HFF-Myc (cell line): ENCODE data around the gene NTM.

Experiments
- DNase-seq: peaks from one replicate; pipeline ENCODE4 v3.0.0-alpha.2; 2011; ENCODE audit warnings: low read depth; ENCODE audit errors: extremely low read depth
- H3K4me3 ChIP-seq: replicated peaks from 2 replicates; pipeline ENCODE4 v1.5.1; 2011; ENCODE audit warnings: low read depth, mild to moderate bottlenecking, control low read depth, low read length
- TF ChIP-seq, protein P1 (sequence below): IDR thresholded peaks from 2 replicates; pipeline ENCODE4 v1.5.1; 2012; ENCODE audit warnings: mild to moderate bottlenecking, low read depth, low read length, control low read depth; ENCODE audit errors: missing control alignments

Gene NTM

GRCh38 chr11:131458421-131458820 is 88.0 kb downstream of the NTM start:
- DNase-seq: no peak
- TF ChIP-seq, protein P1, sequence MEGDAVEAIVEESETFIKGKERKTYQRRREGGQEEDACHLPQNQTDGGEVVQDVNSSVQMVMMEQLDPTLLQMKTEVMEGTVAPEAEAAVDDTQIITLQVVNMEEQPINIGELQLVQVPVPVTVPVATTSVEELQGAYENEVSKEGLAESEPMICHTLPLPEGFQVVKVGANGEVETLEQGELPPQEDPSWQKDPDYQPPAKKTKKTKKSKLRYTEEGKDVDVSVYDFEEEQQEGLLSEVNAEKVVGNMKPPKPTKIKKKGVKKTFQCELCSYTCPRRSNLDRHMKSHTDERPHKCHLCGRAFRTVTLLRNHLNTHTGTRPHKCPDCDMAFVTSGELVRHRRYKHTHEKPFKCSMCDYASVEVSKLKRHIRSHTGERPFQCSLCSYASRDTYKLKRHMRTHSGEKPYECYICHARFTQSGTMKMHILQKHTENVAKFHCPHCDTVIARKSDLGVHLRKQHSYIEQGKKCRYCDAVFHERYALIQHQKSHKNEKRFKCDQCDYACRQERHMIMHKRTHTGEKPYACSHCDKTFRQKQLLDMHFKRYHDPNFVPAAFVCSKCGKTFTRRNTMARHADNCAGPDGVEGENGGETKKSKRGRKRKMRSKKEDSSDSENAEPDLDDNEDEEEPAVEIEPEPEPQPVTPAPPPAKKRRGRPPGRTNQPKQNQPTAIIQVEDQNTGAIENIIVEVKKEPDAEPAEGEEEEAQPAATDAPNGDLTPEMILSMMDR: no peak
- H3K4me3 ChIP-seq: no peak overlapping the region

DNA sequence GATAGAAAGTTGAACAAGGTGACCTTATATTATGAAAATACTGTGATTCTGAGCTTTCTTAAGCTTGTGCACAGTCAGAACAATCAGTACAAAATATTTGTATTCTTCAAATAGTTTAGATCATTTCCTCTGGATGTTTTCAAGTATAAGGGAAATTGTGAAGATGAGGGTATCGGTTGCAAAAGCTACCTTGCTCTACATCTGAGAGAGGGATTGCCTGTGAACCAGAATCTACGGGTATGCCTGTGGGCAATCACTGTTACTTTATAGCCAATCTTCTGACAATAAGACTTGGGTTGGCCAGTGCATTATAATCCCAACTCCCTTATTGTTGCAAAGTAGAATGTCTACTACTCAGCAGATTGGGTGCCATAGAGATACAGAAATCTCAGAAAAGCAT is 90.5 kb downstream of the NTM start:
- no peak for DNase-seq
- TF ChIP-seq, protein P1: no peak
- H3K4me3 ChIP-seq: no peak overlapping the region

DNA sequence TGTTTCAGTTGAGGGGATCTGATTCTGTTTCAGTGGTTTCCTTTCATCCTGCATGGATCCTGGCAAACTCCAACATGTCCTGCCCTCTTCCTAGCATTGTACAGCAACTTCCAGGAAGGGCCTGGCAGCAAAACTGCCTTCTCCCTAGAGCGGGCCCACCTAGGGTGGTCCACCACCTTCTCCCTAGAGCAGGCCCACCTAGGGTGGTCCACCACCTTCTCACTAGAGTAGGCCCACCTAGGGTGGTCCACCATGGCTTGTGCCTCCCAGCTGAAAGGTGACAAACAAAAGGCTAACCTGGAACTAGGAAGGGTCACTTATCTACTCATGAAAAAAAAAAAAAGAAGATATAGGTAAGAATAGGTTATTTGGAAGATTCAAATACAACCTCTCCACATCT is 92.2 kb downstream of the NTM start:
- TF ChIP-seq, protein P1: no peak
- no peak for DNase-seq
- no peak overlapping the region for H3K4me3 ChIP-seq

DNA sequence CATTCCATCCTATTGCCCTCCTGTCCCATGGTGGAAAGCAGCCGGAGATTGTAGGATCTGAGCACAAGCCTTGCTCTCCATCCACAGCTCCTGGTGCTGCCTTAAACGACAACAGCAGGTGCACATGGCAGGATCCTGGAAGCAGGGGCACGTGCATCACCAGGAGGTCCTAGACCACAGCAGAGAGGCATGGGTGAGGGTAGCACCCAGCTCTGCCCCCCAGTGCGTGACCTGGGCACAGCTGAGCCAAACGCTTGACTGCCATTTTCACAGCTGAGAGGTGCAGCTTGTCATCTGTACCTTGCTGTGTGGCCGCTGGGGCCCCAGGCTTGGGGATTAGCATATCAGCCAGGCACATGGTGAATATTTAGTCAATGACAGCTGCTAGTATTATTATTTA is 92.7 kb downstream of the NTM start:
- TF ChIP-seq, protein P1: no peak
- no peak for DNase-seq

DNA sequence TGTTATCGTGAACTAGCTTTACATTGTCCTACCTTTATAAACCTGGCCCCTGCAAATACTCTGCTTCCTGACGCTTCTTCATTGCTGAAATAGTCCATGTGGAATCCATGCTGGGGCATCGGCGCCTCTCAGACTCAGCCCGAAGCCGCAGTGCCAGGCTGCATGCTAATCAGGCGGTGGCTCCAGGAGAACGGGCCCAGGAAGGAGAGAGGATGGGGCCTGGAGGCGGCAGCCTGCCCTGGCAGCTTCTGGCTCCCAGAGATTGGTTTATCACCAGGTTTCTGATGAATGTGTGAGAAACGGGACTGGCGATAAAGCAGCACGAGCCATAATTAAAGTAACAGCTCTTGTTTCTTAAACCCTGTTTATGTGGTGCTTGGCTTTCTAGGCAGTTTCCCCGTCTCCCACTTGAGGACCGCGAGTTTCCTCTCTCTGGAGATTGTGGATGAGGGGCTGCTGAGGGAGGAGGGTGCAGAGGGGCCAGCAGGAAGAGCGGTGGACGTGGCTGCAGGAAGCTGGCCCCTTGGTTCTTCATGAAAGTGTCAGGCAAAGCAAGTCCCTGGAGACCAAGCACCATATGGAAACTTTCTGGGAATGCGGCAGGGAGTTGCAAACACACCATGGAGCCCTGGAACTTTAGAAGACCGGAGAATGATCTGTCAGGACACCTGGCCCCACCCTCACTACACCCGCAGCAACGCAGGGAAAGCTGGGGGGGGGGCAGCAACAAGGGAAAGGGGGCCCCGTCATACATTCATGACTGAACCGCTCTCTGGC is 93.4 kb downstream of the NTM start:
- TF ChIP-seq, protein P1: no peak
- H3K4me3 ChIP-seq: no peak overlapping the region
- DNase-seq: no peak

More for the DNA sequence above, 92.7 kb downstream of the NTM start:
- H3K4me3 ChIP-seq: no peak overlapping the region

DNA sequence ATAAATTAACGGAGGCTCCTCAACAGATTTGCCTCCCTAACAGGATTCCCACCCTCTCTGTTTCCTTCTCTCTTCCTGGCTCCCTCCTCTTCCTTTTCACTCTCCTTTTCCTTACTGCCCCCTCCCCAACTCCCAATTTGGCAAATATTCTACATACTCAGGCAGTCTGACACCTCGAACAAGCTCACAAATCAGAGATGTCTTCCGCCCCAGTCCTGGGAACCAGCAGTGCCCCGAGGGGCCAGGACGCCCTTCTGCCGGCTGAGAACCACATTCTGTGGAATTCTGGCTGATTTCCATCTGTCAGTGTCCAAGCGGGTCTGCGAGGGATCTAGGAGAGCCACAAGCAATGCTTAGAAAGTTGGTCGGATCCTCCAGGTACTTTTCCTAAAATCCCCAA is 94.0 kb downstream of the NTM start:
- H3K4me3 ChIP-seq: no peak overlapping the region
- TF ChIP-seq, protein P1: no peak
- DNase-seq: no peak

GRCh38 chr11:131465039-131465438 is 94.6 kb downstream of the NTM start:
- no peak overlapping the region for H3K4me3 ChIP-seq
- TF ChIP-seq, protein P1: no peak
- DNase-seq: no peak
